GF-D8 (cell line): Measurements from ENCODE around the gene GNPDA1.
A peak's percentile ranks its signal among the peaks of the same experiment; 100 is the strongest.
"Not testable (repeated sequence)": the region's sequence is repeated elsewhere in the genome, so short reads cannot be mapped to it uniquely, and the experiment has no call there.

Experiments
- DNase-seq: peaks from one replicate; lab custom pipeline; 2025; lab: John Stamatoyannopoulos, UW

The GNPDA1 gene

GRCh38 chr5:142012792-142013388, at the start of gene GNPDA1:
TSS of gene GNPDA1 (minus strand) at chr5:142013027. CDS start at chr5:142012035, 992 bp downstream.
- peak; percentile 14 for DNase-seq

GRCh38 chr5:142059304-142059940, 46.6 kb upstream of the GNPDA1 start:
- DNase-seq: no peak

- no peak for DNase-seq
Measured at GRCh38 chr5:142057697-142058056, 44.9 kb upstream of the GNPDA1 start.

- DNase-seq: no peak
Measured at GRCh38 chr5:142056816-142057696, 44.2 kb upstream of the GNPDA1 start.

- no peak for DNase-seq
Measured at GRCh38 chr5:142055301-142055700, 42.5 kb upstream of the GNPDA1 start.

GRCh38 chr5:142053426-142054151, 40.8 kb upstream of the GNPDA1 start:
- DNase-seq: no peak

GRCh38 chr5:142052026-142052425, 39.2 kb upstream of the GNPDA1 start:
- DNase-seq: not testable (repeated sequence)

- no peak for DNase-seq
Measured at GRCh38 chr5:142048272-142048671, 35.4 kb upstream of the GNPDA1 start.

GRCh38 chr5:142046191-142046590, 33.4 kb upstream of the GNPDA1 start:
- DNase-seq: no peak

- not testable (repeated sequence) for DNase-seq
Measured at GRCh38 chr5:142040881-142041280, 28.1 kb upstream of the GNPDA1 start.

- no peak for DNase-seq
Measured at GRCh38 chr5:142040285-142040684, 27.5 kb upstream of the GNPDA1 start.

- DNase-seq: no peak
Measured at GRCh38 chr5:142038735-142039134, 25.9 kb upstream of the GNPDA1 start.

GRCh38 chr5:142037599-142037998, 24.8 kb upstream of the GNPDA1 start:
- not testable (repeated sequence) for DNase-seq

- no peak for DNase-seq
Measured at GRCh38 chr5:142036918-142037317, 24.1 kb upstream of the GNPDA1 start.

- DNase-seq: no peak
Measured at GRCh38 chr5:142034994-142035393, 22.2 kb upstream of the GNPDA1 start.

GRCh38 chr5:142033632-142034567, 21.1 kb upstream of the GNPDA1 start:
- DNase-seq: not testable (repeated sequence)

GRCh38 chr5:142032747-142033631, 20.2 kb upstream of the GNPDA1 start:
- DNase-seq: no peak

- DNase-seq: no peak
Measured at GRCh38 chr5:142032150-142032549, 19.3 kb upstream of the GNPDA1 start.

GRCh38 chr5:142025637-142026036, 12.8 kb upstream of the GNPDA1 start:
- DNase-seq: no peak

GRCh38 chr5:142024771-142025304, 12.0 kb upstream of the GNPDA1 start:
- DNase-seq: peak; percentile 71
